HEK293 (cell line): ENCODE measurements around the gene POLDIP2.
A peak's percentile ranks its signal among the peaks of the same experiment; 100 is the strongest.

ENCODE experiments used
- CTCF ChIA-PET: fragments of 350-600 bp; formaldehyde crosslinking; extraction: SDS; loops from one replicate; lab custom pipeline; 2021; ENCODE audit warnings: antibody characterized with exemption; lab: Yijun Ruan, JAX
- POLR2A ChIA-PET: fragments of 300-600 bp; formaldehyde crosslinking; extraction: SDS; loops from one replicate; lab custom pipeline; 2020; ENCODE audit warnings: antibody characterized with exemption, inconsistent platforms; lab: Yijun Ruan, JAX
- H3K27ac ChIP-seq: fragments of 200-500 bp; sonication (Bioruptor generic); 2 replicates; pipeline ENCODE4 v1.5.1; 2014; ENCODE audit warnings: low read depth, low read length, control low read depth, inconsistent platforms; ENCODE audit errors: extremely low read depth
- H3K36me3 ChIP-seq, 2 experiments: fragments of 200-500 bp in 1 of 2; sonication (Bioruptor generic) in 1 of 2; 1 replicate in 1 of 2; 2 replicates in 1 of 2; pipeline ENCODE4 v1.5.1; 2014 to 2017; ENCODE audit warnings: inconsistent platforms in 2 of 2, low read length in 2 of 2; ENCODE audit not compliant: control insufficient read depth in 2 of 2, insufficient read depth in 1 of 2
- H3K4me1 ChIP-seq: fragments of 200-500 bp; sonication (Bioruptor generic); 2 replicates; pipeline ENCODE4 v1.5.1; 2014; ENCODE audit warnings: mild to moderate bottlenecking, low read length, inconsistent platforms; ENCODE audit not compliant: control insufficient read depth, insufficient read depth
- H3K4me3 ChIP-seq: 2 replicates; pipeline ENCODE4 v1.5.1; 2011; ENCODE audit warnings: low read depth, mild to moderate bottlenecking, control low read depth, low read length, moderate library complexity
- H3K9me3 ChIP-seq: fragments of 200-500 bp; sonication (Bioruptor generic); 2 replicates; pipeline ENCODE4 v1.5.1; 2014; ENCODE audit warnings: low read depth, low read length, inconsistent platforms; ENCODE audit not compliant: control insufficient read depth, insufficient read depth
- GLI4 ChIP-seq: fragments of 450-650 bp; formaldehyde crosslinking; IDR thresholded peaks from 2 replicates; pipeline ENCODE4 v1.5.1; 2016; ENCODE audit warnings: missing biosample characterization, missing genetic modification characterization
- HIC1 ChIP-seq: fragments of 450-650 bp; formaldehyde crosslinking; IDR thresholded peaks from 2 replicates; pipeline ENCODE4 v1.5.1; 2016; ENCODE audit warnings: missing biosample characterization, missing genetic modification characterization
- HOXC10 ChIP-seq: sonication (generic); formaldehyde crosslinking; IDR thresholded peaks from 2 replicates; pipeline ENCODE4 v1.8.1; 2023; ENCODE audit warnings: mild to moderate bottlenecking, missing genetic modification reagents
- KLF17 ChIP-seq: fragments of 450-650 bp; formaldehyde crosslinking; IDR thresholded peaks from 2 replicates; pipeline ENCODE4 v1.5.1; 2016; ENCODE audit warnings: missing biosample characterization, missing genetic modification characterization
- KLF8 ChIP-seq: fragments of 450-650 bp; formaldehyde crosslinking; IDR thresholded peaks from 2 replicates; pipeline ENCODE4 v1.5.1; 2016; ENCODE audit warnings: missing biosample characterization, missing genetic modification characterization
- MYNN ChIP-seq: fragments of 450-650 bp; formaldehyde crosslinking; IDR thresholded peaks from 2 replicates; pipeline ENCODE4 v1.5.1; 2016; ENCODE audit warnings: missing biosample characterization, missing genetic modification characterization, borderline replicate concordance
- PRDM1 ChIP-seq: fragments of 450-650 bp; formaldehyde crosslinking; IDR thresholded peaks from 2 replicates; pipeline ENCODE4; 2016; ENCODE audit warnings: missing biosample characterization, missing genetic modification characterization
- TRIM28 ChIP-seq: IDR thresholded peaks from 2 replicates; pipeline ENCODE4 v1.6.1; 2011; ENCODE audit warnings: low read length, control low read depth, borderline replicate concordance
- ZNF121 ChIP-seq: fragments of 450-650 bp; formaldehyde crosslinking; IDR thresholded peaks from 2 replicates; pipeline ENCODE4 v1.5.1; 2016; ENCODE audit warnings: missing biosample characterization, missing genetic modification characterization
- ZNF138 ChIP-seq: fragments of 450-650 bp; formaldehyde crosslinking; IDR thresholded peaks from 2 replicates; pipeline ENCODE4 v1.5.1; 2016; ENCODE audit warnings: missing biosample characterization, missing genetic modification characterization, borderline replicate concordance
- ZNF146 ChIP-seq: fragments of 450-650 bp; formaldehyde crosslinking; IDR thresholded peaks from 2 replicates; pipeline ENCODE4 v1.5.1; 2016; ENCODE audit warnings: missing biosample characterization, missing genetic modification characterization
- ZNF335 ChIP-seq: fragments of 450-650 bp; formaldehyde crosslinking; conservative IDR thresholded peaks from 2 replicates; pipeline ENCODE4 v1.5.1; 2016; ENCODE audit warnings: missing biosample characterization, missing genetic modification characterization
- ZNF366 ChIP-seq: fragments of 450-650 bp; formaldehyde crosslinking; conservative IDR thresholded peaks from 2 replicates; pipeline ENCODE4 v1.5.1; 2016; ENCODE audit warnings: missing biosample characterization, missing genetic modification characterization
- ZNF398 ChIP-seq: fragments of 450-650 bp; formaldehyde crosslinking; IDR thresholded peaks from 2 replicates; pipeline ENCODE4 v1.5.1; 2017; ENCODE audit warnings: missing biosample characterization, missing genetic modification characterization
- ZNF571 ChIP-seq: fragments of 450-650 bp; formaldehyde crosslinking; IDR thresholded peaks from 2 replicates; pipeline ENCODE4 v1.5.0; 2017; ENCODE audit warnings: missing biosample characterization, missing genetic modification characterization
- ZNF580 ChIP-seq: fragments of 450-650 bp; formaldehyde crosslinking; IDR thresholded peaks from 2 replicates; pipeline ENCODE4 v1.5.1; 2016; ENCODE audit warnings: missing biosample characterization, missing genetic modification characterization
- ZNF596 ChIP-seq: fragments of 450-650 bp; IDR thresholded peaks from 2 replicates; pipeline ENCODE4 v1.5.0; 2018; ENCODE audit warnings: missing biosample characterization, mild to moderate bottlenecking, missing genetic modification characterization, moderate library complexity
- ZNF677 ChIP-seq: fragments of 450-650 bp; IDR thresholded peaks from 2 replicates; pipeline ENCODE4 v1.5.0; 2018; ENCODE audit warnings: missing biosample characterization, mild to moderate bottlenecking, missing genetic modification characterization, moderate library complexity
- ZXDB ChIP-seq: fragments of 450-650 bp; formaldehyde crosslinking; IDR thresholded peaks from 2 replicates; pipeline ENCODE4 v1.5.1; 2016; ENCODE audit warnings: missing biosample characterization, missing genetic modification characterization
- TF ChIP-seq, protein P1 (sequence below): fragments of 450-650 bp; formaldehyde crosslinking; IDR thresholded peaks from 2 replicates; pipeline ENCODE4 v1.5.1; 2016; ENCODE audit warnings: missing biosample characterization, missing genetic modification characterization
- TF ChIP-seq, protein P2 (sequence below): fragments of 450-650 bp; formaldehyde crosslinking; IDR thresholded peaks from 2 replicates; pipeline ENCODE4 v1.5.1; 2016; ENCODE audit warnings: missing biosample characterization, missing genetic modification characterization, borderline replicate concordance
- TF ChIP-seq, protein P3 (sequence below): fragments of 450-650 bp; formaldehyde crosslinking; IDR thresholded peaks from 2 replicates; pipeline ENCODE4 v1.5.1; 2016; ENCODE audit warnings: missing biosample characterization, missing genetic modification characterization

The POLDIP2 gene

GRCh38 chr17:28379814-28380801 lies 22.8 kb upstream of the POLDIP2 start (continued):
- TF ChIP-seq ZNF121 (tag by site-specific recombination) (no peak), KLF8 (0 out of 2 replicates have a peak, but pooled peaks have one; percentile 43), GLI4 (tag by site-specific recombination) (no peak), ZNF138 (tag by site-specific recombination) (no peak), PRDM1 (tag by site-specific recombination) (no peak), ZXDB (no peak), ZNF677 (tag by site-specific recombination) (no peak), ZNF146 (tag by site-specific recombination) (no peak)
- TF ChIP-seq, protein P1, sequence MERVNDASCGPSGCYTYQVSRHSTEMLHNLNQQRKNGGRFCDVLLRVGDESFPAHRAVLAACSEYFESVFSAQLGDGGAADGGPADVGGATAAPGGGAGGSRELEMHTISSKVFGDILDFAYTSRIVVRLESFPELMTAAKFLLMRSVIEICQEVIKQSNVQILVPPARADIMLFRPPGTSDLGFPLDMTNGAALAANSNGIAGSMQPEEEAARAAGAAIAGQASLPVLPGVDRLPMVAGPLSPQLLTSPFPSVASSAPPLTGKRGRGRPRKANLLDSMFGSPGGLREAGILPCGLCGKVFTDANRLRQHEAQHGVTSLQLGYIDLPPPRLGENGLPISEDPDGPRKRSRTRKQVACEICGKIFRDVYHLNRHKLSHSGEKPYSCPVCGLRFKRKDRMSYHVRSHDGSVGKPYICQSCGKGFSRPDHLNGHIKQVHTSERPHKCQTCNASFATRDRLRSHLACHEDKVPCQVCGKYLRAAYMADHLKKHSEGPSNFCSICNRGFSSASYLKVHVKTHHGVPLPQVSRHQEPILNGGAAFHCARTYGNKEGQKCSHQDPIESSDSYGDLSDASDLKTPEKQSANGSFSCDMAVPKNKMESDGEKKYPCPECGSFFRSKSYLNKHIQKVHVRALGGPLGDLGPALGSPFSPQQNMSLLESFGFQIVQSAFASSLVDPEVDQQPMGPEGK (tag by site-specific recombination), result no peak
- TF ChIP-seq, protein P2, sequence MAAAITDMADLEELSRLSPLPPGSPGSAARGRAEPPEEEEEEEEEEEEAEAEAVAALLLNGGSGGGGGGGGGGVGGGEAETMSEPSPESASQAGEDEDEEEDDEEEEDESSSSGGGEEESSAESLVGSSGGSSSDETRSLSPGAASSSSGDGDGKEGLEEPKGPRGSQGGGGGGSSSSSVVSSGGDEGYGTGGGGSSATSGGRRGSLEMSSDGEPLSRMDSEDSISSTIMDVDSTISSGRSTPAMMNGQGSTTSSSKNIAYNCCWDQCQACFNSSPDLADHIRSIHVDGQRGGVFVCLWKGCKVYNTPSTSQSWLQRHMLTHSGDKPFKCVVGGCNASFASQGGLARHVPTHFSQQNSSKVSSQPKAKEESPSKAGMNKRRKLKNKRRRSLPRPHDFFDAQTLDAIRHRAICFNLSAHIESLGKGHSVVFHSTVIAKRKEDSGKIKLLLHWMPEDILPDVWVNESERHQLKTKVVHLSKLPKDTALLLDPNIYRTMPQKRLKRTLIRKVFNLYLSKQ (tag by site-specific recombination), result no peak
- TF ChIP-seq, protein P3, sequence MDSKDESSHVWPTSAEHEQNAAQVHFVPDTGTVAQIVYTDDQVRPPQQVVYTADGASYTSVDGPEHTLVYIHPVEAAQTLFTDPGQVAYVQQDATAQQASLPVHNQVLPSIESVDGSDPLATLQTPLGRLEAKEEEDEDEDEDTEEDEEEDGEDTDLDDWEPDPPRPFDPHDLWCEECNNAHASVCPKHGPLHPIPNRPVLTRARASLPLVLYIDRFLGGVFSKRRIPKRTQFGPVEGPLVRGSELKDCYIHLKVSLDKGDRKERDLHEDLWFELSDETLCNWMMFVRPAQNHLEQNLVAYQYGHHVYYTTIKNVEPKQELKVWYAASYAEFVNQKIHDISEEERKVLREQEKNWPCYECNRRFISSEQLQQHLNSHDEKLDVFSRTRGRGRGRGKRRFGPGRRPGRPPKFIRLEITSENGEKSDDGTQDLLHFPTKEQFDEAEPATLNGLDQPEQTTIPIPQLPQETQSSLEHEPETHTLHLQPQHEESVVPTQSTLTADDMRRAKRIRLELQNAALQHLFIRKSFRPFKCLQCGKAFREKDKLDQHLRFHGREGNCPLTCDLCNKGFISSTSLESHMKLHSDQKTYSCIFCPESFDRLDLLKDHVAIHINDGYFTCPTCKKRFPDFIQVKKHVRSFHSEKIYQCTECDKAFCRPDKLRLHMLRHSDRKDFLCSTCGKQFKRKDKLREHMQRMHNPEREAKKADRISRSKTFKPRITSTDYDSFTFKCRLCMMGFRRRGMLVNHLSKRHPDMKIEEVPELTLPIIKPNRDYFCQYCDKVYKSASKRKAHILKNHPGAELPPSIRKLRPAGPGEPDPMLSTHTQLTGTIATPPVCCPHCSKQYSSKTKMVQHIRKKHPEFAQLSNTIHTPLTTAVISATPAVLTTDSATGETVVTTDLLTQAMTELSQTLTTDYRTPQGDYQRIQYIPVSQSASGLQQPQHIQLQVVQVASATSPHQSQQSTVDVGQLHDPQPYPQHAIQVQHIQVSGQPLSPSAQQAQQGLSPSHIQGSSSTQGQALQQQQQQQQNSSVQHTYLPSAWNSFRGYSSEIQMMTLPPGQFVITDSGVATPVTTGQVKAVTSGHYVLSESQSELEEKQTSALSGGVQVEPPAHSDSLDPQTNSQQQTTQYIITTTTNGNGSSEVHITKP (tag by site-specific recombination), result peak; percentile 54
- TF ChIP-seq, all 188 proteins: peak for 13

DNA sequence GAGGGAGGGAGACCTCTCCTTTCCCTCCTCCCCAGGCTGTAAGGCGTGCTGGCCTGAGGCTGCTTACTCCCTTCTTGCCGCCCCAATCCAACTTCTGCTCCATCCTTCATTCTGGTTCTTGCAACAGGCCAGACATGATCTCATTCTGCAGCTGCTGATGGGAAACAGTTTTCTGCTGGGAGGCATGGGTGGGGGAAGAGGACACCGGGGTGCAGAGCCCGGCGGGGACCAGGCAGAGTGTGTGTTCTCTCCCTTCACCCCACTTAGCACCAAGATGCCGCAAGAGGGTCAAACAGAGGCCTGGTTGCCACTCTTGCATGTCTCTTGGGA lies 15.6 kb upstream of the POLDIP2 start:
- Histone ChIP-seq H3K4me3 (0 out of 2 replicates have a peak overlapping the region, but pooled peaks have one; percentile 50), H3K4me1 (peaks cover 13% of the 10 kb centered on the region), H3K9me3 (no peaks in the 10 kb centered on the region), H3K36me3 (no peaks in the 10 kb centered on the region; a peak in 1 of 3 replicates), H3K27ac (no peak overlapping the region)
- POLR2A ChIA-PET, result interaction anchor here (7.1 kb wide), 1 partner anchor 15 kb away, joined by 66 read pairs; the partner anchor contains the start of gene POLDIP2
- CTCF ChIA-PET, result interaction anchor here (0.7 kb wide), 1 partner anchor 44 kb away, joined by 4 read pairs; no protein-coding TSS in a partner anchor
- no peak for TF ChIP-seq MYNN (tag by site-specific recombination)
- peak; percentile 51; the same call in 1 of the 2 replicates for TF ChIP-seq KLF17 (tag by site-specific recombination)
- no peak for TF ChIP-seq ZNF335
- no peak for TF ChIP-seq ZNF596
- no peak for TF ChIP-seq ZNF571 (tag by site-specific recombination)
- peak; percentile 24; the same call in 1 of the 2 replicates for TF ChIP-seq ZNF398 (tag by site-specific recombination)
- TF ChIP-seq TRIM28, result no peak
- no peak for TF ChIP-seq HOXC10 (CRISPR knock-in tag)
- no peak for TF ChIP-seq ZNF121 (tag by site-specific recombination)
- TF ChIP-seq ZNF580 (tag by site-specific recombination), result no peak
- TF ChIP-seq ZNF366 (tag by site-specific recombination), result 0 out of 2 replicates have a peak, but pooled peaks have one; percentile 42
- TF ChIP-seq HIC1 (tag by site-specific recombination), result no peak
